CD4-positive, alpha-beta memory T cell (primary cell): Measurements from ENCODE around the gene UPK2. TPM values are rescaled to one million over a fixed set of nuclear protein-coding genes. Genes with fewer than 3 reads are reported as not detected.

Experiments used
- CTCF ChIA-PET: fragments of 350-600 bp; sonication (Branson Sonifier 250); formaldehyde crosslinking; loops from one replicate; lab custom pipeline; 2021; ENCODE audit warnings: inconsistent platforms; ENCODE audit not compliant: partially characterized antibody; lab: Charles Lee
- POLR2A ChIA-PET: fragments of 350-600 bp; sonication (Branson Sonifier 250); formaldehyde crosslinking; loops from one replicate; lab custom pipeline; 2021; ENCODE audit not compliant: partially characterized antibody; lab: Charles Lee
- DNase-seq, 5 donors: peaks; one replicate each; pipeline versions ENCODE4 v3.0.0 to v3.0.0-alpha.2; 2020 to 2022; ENCODE audit warnings: mixed read lengths in 1 of 5
- H3K27ac ChIP-seq: one replicate; pipeline ENCODE4 v1.7.0; 2013; ENCODE audit warnings: low read depth, low read length
- H3K27me3 ChIP-seq: 2 replicates; pipeline ENCODE4 v1.7.0; 2013; ENCODE audit warnings: mild to moderate bottlenecking, low read length, moderate library complexity; ENCODE audit not compliant: insufficient read depth
- H3K36me3 ChIP-seq: 2 replicates; pipeline ENCODE4 v1.7.0; 2013; ENCODE audit warnings: mild to moderate bottlenecking, low read length, moderate library complexity; ENCODE audit not compliant: insufficient read depth
- H3K4me1 ChIP-seq: 2 replicates; pipeline ENCODE4 v1.7.0; 2013; ENCODE audit warnings: mild to moderate bottlenecking, low read length, moderate library complexity; ENCODE audit not compliant: insufficient read depth
- H3K4me3 ChIP-seq, 2 donors: one replicate each; pipeline ENCODE4 v1.7.0; 2013; ENCODE audit warnings: low read length in 2 of 2, mild to moderate bottlenecking in 1 of 2
- H3K9me3 ChIP-seq, 2 donors: one replicate each; pipeline ENCODE4 v1.7.0; 2013; ENCODE audit warnings: low read length in 2 of 2, control low read depth in 1 of 2; ENCODE audit not compliant: control insufficient read depth in 1 of 2
- H3K27ac Mint-ChIP-seq, 7 donors: one replicate each; pipeline ENCODE4 v1.8.0; 2020 to 2021; ENCODE audit warnings: mixed read lengths in 7 of 7, mild to moderate bottlenecking in 6 of 7, inconsistent platforms in 3 of 7, moderate library complexity in 3 of 7
- H3K27me3 Mint-ChIP-seq, 2 donors: one replicate each; pipeline ENCODE4 v1.8.0; 2020 to 2021; ENCODE audit warnings: mixed read lengths in 2 of 2
- H3K36me3 Mint-ChIP-seq, 2 donors: one replicate each; pipeline ENCODE4 v1.8.0; 2020 to 2021; ENCODE audit warnings: mixed read lengths in 2 of 2, inconsistent platforms in 1 of 2, mild to moderate bottlenecking in 1 of 2
- H3K4me1 Mint-ChIP-seq, 4 donors: one replicate each; pipeline ENCODE4 v1.8.0; 2020 to 2021; ENCODE audit warnings: mixed read lengths in 4 of 4, mild to moderate bottlenecking in 1 of 4
- H3K4me3 Mint-ChIP-seq, 8 donors: one replicate each; pipeline ENCODE4 v1.8.0; 2020 to 2021; ENCODE audit warnings: mixed read lengths in 8 of 8, mild to moderate bottlenecking in 7 of 8, moderate library complexity in 6 of 8, inconsistent platforms in 3 of 8
- H3K9me3 Mint-ChIP-seq, 8 donors: one replicate each; pipeline ENCODE4 v1.8.0; 2020 to 2021; ENCODE audit warnings: mixed read lengths in 8 of 8, mild to moderate bottlenecking in 5 of 8, inconsistent platforms in 3 of 8, moderate library complexity in 1 of 8
- intact Hi-C: fragments of 100-400 bp; cut with micrococcal nuclease; formaldehyde crosslinking; loops from one replicate; pipeline ENCODE4 v1.15.1; 2023
- polyA plus RNA-seq, 2 donors: library from polyadenylated mRNA; unstranded; fragments of 300-500 nt; fragmentation: Illumina TruSeq; gene quantifications; one replicate each; pipeline ENCODE4 v1.2.3, GENCODE V29; 2021
- total RNA-seq, 2 experiments: library from RNA; stranded (reverse); gene quantifications; one replicate each; pipeline ENCODE4 v1.2.3, GENCODE V29; 2021

The UPK2 gene
- total and polyA plus RNA-seq, 4 experiments from 2014 or later: not detected

DNA sequence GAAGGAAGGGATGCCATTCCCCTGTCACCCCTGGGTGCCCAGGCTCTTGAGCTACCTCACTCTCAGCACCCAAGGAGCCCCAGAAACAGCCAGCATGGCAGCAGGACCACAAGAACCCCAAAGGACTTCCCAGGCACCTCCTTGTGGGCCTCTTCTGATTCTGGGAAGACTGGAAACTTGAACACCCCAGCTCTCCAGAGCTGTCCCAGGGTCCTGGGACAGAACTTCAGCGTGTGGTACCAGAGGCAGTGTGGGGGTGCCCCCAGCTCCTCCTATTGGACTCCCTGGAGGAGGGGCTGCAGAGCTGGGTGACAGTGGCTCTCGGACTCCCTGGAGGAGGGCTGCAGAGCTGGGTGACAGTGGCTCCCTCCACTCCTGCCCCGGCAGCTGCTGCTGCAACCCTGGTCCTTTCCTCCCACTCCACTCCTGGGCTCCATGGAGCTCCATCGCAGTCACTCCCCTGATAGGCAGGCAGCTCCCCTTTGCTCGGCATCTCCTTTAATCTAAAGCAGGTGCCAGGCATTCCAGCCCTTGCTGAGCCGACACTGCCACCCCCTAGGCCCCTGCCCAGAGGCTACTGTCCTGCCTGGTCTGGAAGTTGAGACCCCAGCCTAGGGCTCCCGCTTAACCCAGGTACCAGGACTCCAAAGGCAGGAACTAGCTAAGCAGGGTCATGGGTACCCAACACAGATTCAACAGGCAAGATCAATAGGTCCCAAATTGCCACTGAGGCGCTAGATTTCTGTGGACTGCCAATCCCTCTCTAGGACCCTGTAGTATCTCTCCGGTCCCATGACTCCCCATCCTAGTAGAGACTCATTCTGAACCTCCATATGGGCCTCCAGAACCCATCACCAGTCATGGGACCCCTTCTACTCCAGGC lies 33.1 kb upstream of the UPK2 start:
- peak overlapping the region; percentile 95 to 100 (median 98) for H3K4me3 Mint-ChIP-seq
- H3K36me3 Mint-ChIP-seq: peaks cover 18 to 50% of the 10 kb centered on the region in 2 donors
- H3K9me3 Mint-ChIP-seq: peaks cover 0 to 7% (median 1%) of the 10 kb centered on the region in 8 donors
- ChIA-PET POLR2A (interaction anchor here (0.6 to 2.0 kb wide), 3 partner anchors 46 to 226 kb away, joined by 3 to 16 read pairs (median 5); no protein-coding TSS in a partner anchor), CTCF (interaction anchor here (0.7 to 5.7 kb wide), 5 partner anchors 27 to 133 kb away, joined by 3 to 39 read pairs (median 4); partner anchors contain the start of genes DDX6 and UPK2)
- Histone ChIP-seq H3K4me1 (peaks cover 73% of the 10 kb centered on the region), H3K9me3 (no peaks in the 10 kb centered on the region), H3K27ac (peak overlapping the region; percentile 99), H3K4me3 (peak overlapping the region; percentile 79 to 97), H3K36me3 (no peaks in the 10 kb centered on the region), H3K27me3 (no peaks in the 10 kb centered on the region)
- peaks cover 38 to 76% (median 51%) of the 10 kb centered on the region in 4 donors for H3K4me1 Mint-ChIP-seq
- intact Hi-C loops: no loop called here
- H3K27ac Mint-ChIP-seq: peak overlapping the region; percentile 91 to 100 (median 98)
- peak in 1 of 5 donors; percentile 42 for DNase-seq
- peaks cover 1 to 2% of the 10 kb centered on the region in 2 donors for H3K27me3 Mint-ChIP-seq

DNA sequence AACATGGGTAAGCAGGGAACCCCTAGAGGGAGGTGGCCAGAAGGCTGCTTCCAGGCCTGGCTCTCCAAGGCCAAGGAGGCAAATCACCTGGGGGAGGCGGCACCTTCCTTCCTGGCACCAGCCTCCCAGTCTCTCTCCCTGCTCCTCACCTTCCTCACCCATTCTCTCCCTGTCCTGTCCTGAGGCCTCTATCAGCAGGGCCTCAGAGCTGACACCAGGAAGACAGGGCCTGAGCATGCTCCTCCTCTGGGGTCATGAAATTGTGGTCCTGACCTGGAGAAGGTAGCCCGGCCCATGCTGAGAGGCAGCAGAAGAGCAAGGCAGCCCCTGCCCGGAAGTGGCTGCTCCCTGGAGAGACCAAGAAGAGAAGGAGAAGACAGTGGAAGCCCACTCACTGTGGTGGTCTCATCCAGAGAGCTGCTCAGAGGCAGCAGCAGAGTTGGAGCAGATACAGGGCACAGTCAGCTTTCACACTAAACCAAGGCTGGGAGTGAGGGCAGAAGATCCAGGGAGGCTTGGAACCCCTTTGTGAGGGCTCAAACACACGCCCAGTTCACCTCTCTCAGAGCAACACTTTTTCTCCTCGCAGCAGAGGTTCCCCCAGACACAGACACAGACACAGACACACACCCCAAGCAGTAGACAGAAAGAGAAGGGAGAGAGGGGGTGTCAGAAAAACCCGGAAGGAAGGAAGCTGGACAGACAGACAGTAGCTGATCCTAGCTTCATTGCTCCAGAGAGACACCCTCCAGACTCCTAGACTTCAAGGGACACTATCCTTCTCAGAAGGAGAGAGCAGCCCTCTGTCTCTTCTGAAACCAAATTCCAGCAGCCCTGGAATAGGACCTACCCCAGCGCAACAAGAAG lies 32.1 kb upstream of the UPK2 start:
- Histone ChIP-seq H3K4me1 (peaks cover 65% of the 10 kb centered on the region), H3K4me3 (peak overlapping the region; percentile 79 to 97), H3K36me3 (no peaks in the 10 kb centered on the region), H3K27ac (peak overlapping the region; percentile 99), H3K27me3 (no peaks in the 10 kb centered on the region), H3K9me3 (no peaks in the 10 kb centered on the region)
- ChIA-PET POLR2A (interaction anchor here (0.7 to 2.0 kb wide), 6 partner anchors 31 to 178 kb away, joined by 3 to 16 read pairs (median 3); partner anchors contain the start of gene UPK2), CTCF (interaction anchor here (0.5 to 5.7 kb wide), 7 partner anchors 8 to 208 kb away, joined by 3 to 39 read pairs (median 4); partner anchors contain the start of genes DDX6 and UPK2)
- peak overlapping the region; percentile 91 to 100 (median 98) for H3K27ac Mint-ChIP-seq
- DNase-seq: peak in 2 of 5 donors; percentile 41 to 76
- H3K36me3 Mint-ChIP-seq: peaks cover 18 to 56% of the 10 kb centered on the region in 2 donors
- intact Hi-C loops: no loop called here
- peaks cover 0 to 7% (median 1%) of the 10 kb centered on the region in 8 donors for H3K9me3 Mint-ChIP-seq
- peak overlapping the region; percentile 95 to 100 (median 98) for H3K4me3 Mint-ChIP-seq
- H3K4me1 Mint-ChIP-seq: peaks cover 32 to 75% (median 47%) of the 10 kb centered on the region in 4 donors
- peaks cover 1 to 2% of the 10 kb centered on the region in 2 donors for H3K27me3 Mint-ChIP-seq

DNA sequence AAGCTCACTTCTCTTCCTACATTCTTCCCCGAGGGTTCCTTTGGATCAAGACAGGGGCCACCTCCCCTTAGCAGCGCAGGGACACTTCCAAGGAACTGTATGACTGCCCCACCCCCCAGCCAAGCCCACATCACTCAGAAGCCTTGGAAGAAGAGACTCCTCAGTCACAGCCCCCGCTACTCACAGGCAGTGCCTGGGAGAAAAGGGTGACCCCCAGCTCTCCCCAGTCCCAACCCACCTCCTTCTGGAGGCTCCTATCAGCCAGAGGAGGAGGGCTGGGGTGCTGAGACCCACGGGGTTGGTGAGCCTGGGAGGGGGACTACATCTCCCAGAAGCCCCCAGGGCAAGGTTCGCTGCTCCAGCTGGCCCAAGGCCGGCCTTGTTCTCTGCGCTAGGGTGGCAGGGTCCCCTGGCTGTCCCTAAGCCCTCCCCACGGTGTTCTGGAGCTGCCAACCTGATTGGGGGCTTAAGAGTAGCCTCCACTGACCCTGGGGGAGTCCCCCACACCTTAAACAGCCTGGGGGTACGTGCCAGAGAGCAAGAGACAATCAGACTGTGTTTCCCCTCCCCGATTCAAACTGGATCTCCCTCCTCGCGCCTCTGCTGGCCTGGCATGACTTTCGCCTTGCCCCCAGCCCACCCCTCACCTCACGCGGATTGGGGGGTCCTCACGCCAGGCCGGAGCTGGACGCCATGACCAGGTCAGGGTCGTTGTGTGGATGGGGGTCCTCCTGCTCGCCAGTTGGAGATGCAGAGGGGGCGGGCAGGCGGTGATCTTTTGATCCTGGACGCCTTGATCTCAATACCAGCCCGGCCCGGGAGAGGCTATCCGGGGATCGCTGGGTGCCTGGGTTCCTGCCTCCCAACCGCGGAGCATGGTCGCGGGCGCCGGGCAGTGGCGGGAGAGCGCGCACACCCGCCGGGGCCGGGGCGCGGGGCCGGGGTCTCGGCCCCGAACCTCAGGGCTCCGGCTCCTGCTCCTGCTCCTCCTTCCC lies 31.2 kb upstream of the UPK2 start:
- Histone ChIP-seq H3K4me1 (peaks cover 56% of the 10 kb centered on the region), H3K9me3 (no peaks in the 10 kb centered on the region), H3K27me3 (no peaks in the 10 kb centered on the region), H3K27ac (peak overlapping the region; percentile 99), H3K4me3 (peak overlapping the region; percentile 79 to 97), H3K36me3 (no peaks in the 10 kb centered on the region)
- peaks cover 0 to 7% (median 1%) of the 10 kb centered on the region in 8 donors for H3K9me3 Mint-ChIP-seq
- H3K27ac Mint-ChIP-seq: peak overlapping the region; percentile 91 to 100 (median 98)
- POLR2A ChIA-PET: interaction anchor here (0.6 to 2.9 kb wide), 15 partner anchors 30 to 701 kb away, joined by 3 to 16 read pairs (median 4); partner anchors contain the start of gene UPK2
- H3K4me1 Mint-ChIP-seq: peaks cover 27 to 69% (median 40%) of the 10 kb centered on the region in 4 donors
- peaks cover 1 to 2% of the 10 kb centered on the region in 2 donors for H3K27me3 Mint-ChIP-seq
- DNase-seq: peak in 4 of 5 donors; percentile 50 to 69 (median 58)
- peaks cover 18 to 55% of the 10 kb centered on the region in 2 donors for H3K36me3 Mint-ChIP-seq
- intact Hi-C loops: loop anchor here (5.0 kb wide), 1 partner anchor 172 kb away; a partner anchor contains a TSS
- CTCF ChIA-PET: interaction anchor here (0.5 to 5.7 kb wide), 11 partner anchors 8 to 209 kb away, joined by 3 to 39 read pairs (median 4); partner anchors contain the start of genes DDX6 and UPK2
- H3K4me3 Mint-ChIP-seq: peak overlapping the region; percentile 95 to 100 (median 98)

DNA sequence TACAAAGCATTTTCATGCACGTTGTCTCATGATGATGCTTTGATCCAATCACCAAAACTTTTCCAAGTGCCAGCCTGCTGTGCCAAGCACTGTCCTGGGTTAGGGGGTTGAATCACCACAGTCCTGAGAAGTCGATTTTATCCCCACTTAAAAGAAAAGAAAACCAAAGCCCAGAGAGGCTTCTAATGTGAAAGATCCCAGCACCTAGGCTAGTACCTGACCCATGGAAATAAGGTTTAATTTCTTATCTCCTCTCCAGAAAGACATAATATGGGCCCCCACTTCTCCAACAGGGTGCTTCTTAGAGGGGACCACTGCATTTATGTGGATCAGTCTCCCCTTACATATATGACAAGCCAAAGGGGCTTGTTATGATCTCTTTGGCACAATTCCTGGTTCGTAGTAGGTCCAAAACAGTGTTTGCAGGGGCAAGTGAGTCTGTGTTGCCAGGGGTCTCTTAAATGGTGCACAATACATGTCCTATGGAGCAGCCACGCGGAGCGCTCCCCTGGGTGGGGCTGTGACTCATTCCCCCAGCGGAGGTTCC lies 28.5 kb upstream of the UPK2 start:
- peaks cover 13 to 49% of the 10 kb centered on the region in 2 donors for H3K36me3 Mint-ChIP-seq
- peak overlapping the region; percentile 85 to 97 (median 94) for H3K4me3 Mint-ChIP-seq
- POLR2A ChIA-PET: interaction anchor here (0.9 to 5.0 kb wide), 5 partner anchors 48 to 232 kb away, joined by 3 to 40 read pairs (median 14); no protein-coding TSS in a partner anchor

DNA sequence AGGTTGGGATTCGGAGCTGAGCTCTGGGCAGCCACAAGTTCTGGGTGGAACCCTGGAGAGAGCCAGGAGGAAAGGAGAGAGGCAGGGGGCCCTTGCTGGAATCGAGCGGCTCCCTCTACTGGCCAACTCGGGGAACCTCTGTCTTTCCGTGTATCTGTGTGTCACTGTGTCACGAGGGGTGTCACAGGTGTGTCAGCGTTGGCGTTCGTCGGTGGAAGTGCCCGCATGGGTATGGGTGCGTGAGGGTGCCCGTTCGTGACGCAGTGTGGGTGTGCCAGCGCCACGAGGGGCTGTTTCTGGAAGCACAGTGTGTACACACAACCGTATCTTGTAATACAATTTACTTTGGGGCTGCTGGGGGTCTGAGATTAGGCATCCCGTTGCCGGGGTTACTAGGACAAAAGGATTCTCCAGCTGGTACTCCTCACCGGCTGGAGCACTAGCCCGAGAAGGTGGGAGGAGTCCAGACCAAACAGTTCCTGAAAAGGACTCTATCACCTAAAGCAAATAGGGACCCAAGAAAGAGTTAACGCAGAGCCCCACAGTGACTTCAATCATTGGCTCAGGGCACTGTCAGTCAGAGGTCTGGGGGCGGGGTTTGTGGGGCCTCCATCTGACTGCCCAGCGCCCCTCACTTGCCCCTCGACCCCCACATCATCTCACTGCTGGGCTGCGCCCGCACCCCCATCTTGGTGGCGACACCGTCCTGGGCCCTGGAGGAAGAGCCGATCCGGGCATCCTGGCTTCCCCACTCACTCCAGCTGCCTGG lies 27.8 kb upstream of the UPK2 start:
- Mint-ChIP-seq H3K36me3 (peaks cover 11 to 44% of the 10 kb centered on the region in 2 donors), H3K27ac (peak overlapping the region; percentile 97 to 100 (median 100)), H3K9me3 (peaks cover 0 to 6% (median 1%) of the 10 kb centered on the region in 8 donors), H3K27me3 (peaks cover 1 to 2% of the 10 kb centered on the region in 2 donors), H3K4me1 (peaks cover 26 to 65% (median 34%) of the 10 kb centered on the region in 4 donors), H3K4me3 (peak overlapping the region; percentile 85 to 97 (median 94))
- DNase-seq: peak; percentile 94 to 100 (median 97)
- Histone ChIP-seq H3K4me3 (peak overlapping the region; percentile 89 to 97), H3K27ac (peak overlapping the region; percentile 99), H3K4me1 (peaks cover 36% of the 10 kb centered on the region), H3K9me3 (no peaks in the 10 kb centered on the region), H3K36me3 (no peaks in the 10 kb centered on the region), H3K27me3 (no peaks in the 10 kb centered on the region)
- intact Hi-C loops: loop anchor here (1.0 to 5.0 kb wide), 7 partner anchors 14 to 169 kb away; partner anchors contain the start of genes RPS25, SLC37A4 and TRAPPC4
- ChIA-PET CTCF (interaction anchor here (1.0 to 3.6 kb wide), 8 partner anchors 9 to 237 kb away, joined by 3 to 33 read pairs (median 5); partner anchors contain the start of gene DDX6), POLR2A (interaction anchor here (0.7 to 5.0 kb wide), 12 partner anchors 11 to 981 kb away, joined by 3 to 40 read pairs (median 4); partner anchors contain the start of gene CENATAC)

More for the DNA sequence above, 28.5 kb upstream of the UPK2 start:
- no peaks in the 10 kb centered on the region for H3K27me3 ChIP-seq
- Mint-ChIP-seq H3K27ac (peak overlapping the region; percentile 97 to 100 (median 100)), H3K27me3 (peaks cover 1 to 2% of the 10 kb centered on the region in 2 donors), H3K4me1 (peaks cover 26 to 71% (median 37%) of the 10 kb centered on the region in 4 donors), H3K9me3 (peaks cover 0 to 7% (median 1%) of the 10 kb centered on the region in 8 donors)
- no peaks in the 10 kb centered on the region for H3K36me3 ChIP-seq
- intact Hi-C loops: loop anchor here (1.0 to 5.0 kb wide), 7 partner anchors 13 to 170 kb away; partner anchors contain the start of genes RPS25, SLC37A4 and TRAPPC4
- peaks cover 43% of the 10 kb centered on the region for H3K4me1 ChIP-seq
- CTCF ChIA-PET: interaction anchor here (1.0 to 2.1 kb wide), 4 partner anchors 10 to 236 kb away, joined by 3 to 6 read pairs (median 4); no protein-coding TSS in a partner anchor
- no peaks in the 10 kb centered on the region for H3K9me3 ChIP-seq
- peak overlapping the region; percentile 99 for H3K27ac ChIP-seq
- no peak overlapping the region for H3K4me3 ChIP-seq
- DNase-seq: no peak
